ENCODE results near the gene EPHA6.

GRCh38 chr3:97201814-97202213 lies 387.4 kb downstream of the EPHA6 start:
- TF ChIP-seq POLR2A (IDR thresholded peaks at IDR 0.05; ENCODE audit: low read length) (no peak), GATA1 (IDR thresholded peaks at IDR 0.05; ENCODE audit: low read depth, low read length) (no peak)

Data from erythroblast (primary cell).